OCI-LY7 (cell line): ENCODE measurements around the gene ELAVL2. TPM values are rescaled to one million over a fixed set of nuclear protein-coding genes. Genes with fewer than 3 reads are reported as not detected.

Source experiments
- BruUV-seq: library from RNA; stranded (reverse); fragments of 400-500 nt; replicated peaks from 2 replicates; lab custom pipeline; 2021; lab: Mats Ljungman, UMichigan
- CTCF ChIA-PET: fragments of 300-600 bp; sonication (Branson Sonifier 250); formaldehyde crosslinking; loops from one replicate; lab custom pipeline; 2022; ENCODE audit warnings: antibody characterized with exemption; ENCODE audit not compliant: unreplicated experiment; lab: Charles Lee
- POLR2A ChIA-PET: fragments of 300-600 bp; sonication (Branson Sonifier 250); formaldehyde crosslinking; loops from one replicate; lab custom pipeline; 2022; ENCODE audit warnings: antibody characterized with exemption; lab: Charles Lee
- DNase-seq: peaks from one replicate; pipeline ENCODE4 v3.0.0-alpha.2; 2015; ENCODE audit warnings: low spot score
- H2AFZ ChIP-seq: fragments of 200-600 bp; sonication (generic), shearing (Covaris generic); 2 replicates; pipeline ENCODE4 v1.6.1; 2014; ENCODE audit warnings: mild to moderate bottlenecking, antibody characterized with exemption, low read length, moderate library complexity
- H3K27ac ChIP-seq: fragments of 200-600 bp; sonication (generic); 2 replicates; pipeline ENCODE4 v1.5.1; 2014; ENCODE audit warnings: mixed run types, low read depth, mild to moderate bottlenecking, moderate library complexity, low read length, inconsistent platforms; ENCODE audit not compliant: poor library complexity, severe bottlenecking
- H3K36me3 ChIP-seq: fragments of 200-600 bp; sonication (generic); 2 replicates; pipeline ENCODE4 v1.6.1; 2014; ENCODE audit warnings: mild to moderate bottlenecking, antibody characterized with exemption, low read length, moderate library complexity, mixed read lengths; ENCODE audit not compliant: insufficient read depth
- H3K4me1 ChIP-seq: fragments of 200-600 bp; sonication (generic); 2 replicates; pipeline ENCODE4 v1.5.1; 2014; ENCODE audit warnings: mild to moderate bottlenecking, low read length; ENCODE audit not compliant: insufficient read depth, poor library complexity, severe bottlenecking
- H3K4me2 ChIP-seq: fragments of 200-600 bp; sonication (generic); 2 replicates; pipeline ENCODE4 v1.6.1; 2014; ENCODE audit warnings: mild to moderate bottlenecking, low read length
- H3K4me3 ChIP-seq: fragments of 200-600 bp; sonication (generic); 2 replicates; pipeline ENCODE4 v1.5.1; 2014; ENCODE audit warnings: mild to moderate bottlenecking, low read depth, low read length; ENCODE audit not compliant: poor library complexity, severe bottlenecking
- H3K79me2 ChIP-seq: fragments of 200-600 bp; sonication (generic); 2 replicates; pipeline ENCODE4 v1.6.1; 2016; ENCODE audit warnings: low read depth, mild to moderate bottlenecking, low read length, moderate library complexity, mixed read lengths; ENCODE audit not compliant: insufficient read depth
- H3K9me2 ChIP-seq: fragments of 200-600 bp; sonication (generic); 2 replicates; pipeline ENCODE4 v1.6.1; 2016; ENCODE audit warnings: mild to moderate bottlenecking, low read length, mixed read lengths; ENCODE audit not compliant: insufficient read depth
- H3K9me3 ChIP-seq: fragments of 200-600 bp; sonication (generic); 2 replicates; pipeline ENCODE4 v1.6.1; 2014; ENCODE audit warnings: mild to moderate bottlenecking, mixed run types, low read length, mixed read lengths
- H4K20me1 ChIP-seq: fragments of 200-600 bp; sonication (generic); 2 replicates; pipeline ENCODE4 v1.6.1; 2014; ENCODE audit warnings: mild to moderate bottlenecking, antibody characterized with exemption, low read length, moderate library complexity, mixed read lengths; ENCODE audit not compliant: insufficient read depth
- EZH2phosphoT487 ChIP-seq: fragments of 200-600 bp; sonication (generic); IDR thresholded peaks from 2 replicates; pipeline ENCODE4 v1.6.1; 2018; ENCODE audit warnings: low read depth, borderline replicate concordance, mild to moderate bottlenecking, mixed run types, antibody characterized with exemption, low read length, moderate library complexity, mixed read lengths
- intact Hi-C: fragments of 100-400 bp; cut with micrococcal nuclease; formaldehyde crosslinking; loops from one replicate; pipeline ENCODE4 v1.10.0; 2022; ENCODE audit not compliant: unreplicated experiment
- total RNA-seq, 2 experiments: library from RNA; depleted of rRNA in 1 of 2; stranded (reverse); fragments of >200 nt in 1 of 2; shearing (Covaris generic) in 1 of 2; gene quantifications; 2 replicates each; pipeline ENCODE4 v1.2.3, GENCODE V29; 2014 to 2022
- TF ChIP-seq, protein P1 (sequence below): fragments of 200-600 bp; sonication (generic); conservative IDR thresholded peaks from 2 replicates; pipeline ENCODE4 v1.5.1; 2014; ENCODE audit warnings: mild to moderate bottlenecking, antibody characterized with exemption, low read length, moderate library complexity, mixed read lengths

The ELAVL2 gene
- total RNA-seq, 2 experiments from 2014 or later: not detected

DNA sequence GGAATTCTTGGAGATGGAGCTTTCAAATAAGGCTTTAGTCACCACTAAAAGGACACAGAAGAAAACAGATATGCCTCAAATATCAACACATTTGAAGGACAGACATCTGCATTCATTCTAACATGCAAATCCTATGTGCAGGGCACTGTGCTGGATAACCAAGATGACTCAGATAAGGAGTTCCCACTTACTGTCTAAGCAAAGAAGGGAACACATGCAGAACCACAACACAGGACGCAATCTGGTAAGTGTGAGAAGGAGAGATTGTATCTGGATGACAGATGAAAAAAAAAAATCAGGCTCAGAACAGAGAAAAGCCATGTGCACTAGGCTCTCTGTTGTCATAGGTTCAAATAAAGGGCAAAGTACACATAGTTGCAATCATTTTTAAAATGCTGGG lies 42.5 kb downstream of the ELAVL2 start:
- intact Hi-C loops: no loop called here
- no peaks in the 10 kb centered on the region for H3K36me3 ChIP-seq
- BruUV-seq: no TSS peak
- ChIA-PET CTCF (no interaction called here), POLR2A (interaction anchor here (0.6 kb wide), 1 partner anchor 247 kb away, joined by 5 read pairs; no protein-coding TSS in a partner anchor)
- H4K20me1 ChIP-seq: no peaks in the 10 kb centered on the region
- no peak for DNase-seq
- no peaks in the 10 kb centered on the region for H3K9me2 ChIP-seq
- no peaks in the 10 kb centered on the region for H3K9me3 ChIP-seq
- H3K4me3 ChIP-seq: no peak overlapping the region
- TF ChIP-seq EZH2phosphoT487: no peak
- TF ChIP-seq, protein P1, sequence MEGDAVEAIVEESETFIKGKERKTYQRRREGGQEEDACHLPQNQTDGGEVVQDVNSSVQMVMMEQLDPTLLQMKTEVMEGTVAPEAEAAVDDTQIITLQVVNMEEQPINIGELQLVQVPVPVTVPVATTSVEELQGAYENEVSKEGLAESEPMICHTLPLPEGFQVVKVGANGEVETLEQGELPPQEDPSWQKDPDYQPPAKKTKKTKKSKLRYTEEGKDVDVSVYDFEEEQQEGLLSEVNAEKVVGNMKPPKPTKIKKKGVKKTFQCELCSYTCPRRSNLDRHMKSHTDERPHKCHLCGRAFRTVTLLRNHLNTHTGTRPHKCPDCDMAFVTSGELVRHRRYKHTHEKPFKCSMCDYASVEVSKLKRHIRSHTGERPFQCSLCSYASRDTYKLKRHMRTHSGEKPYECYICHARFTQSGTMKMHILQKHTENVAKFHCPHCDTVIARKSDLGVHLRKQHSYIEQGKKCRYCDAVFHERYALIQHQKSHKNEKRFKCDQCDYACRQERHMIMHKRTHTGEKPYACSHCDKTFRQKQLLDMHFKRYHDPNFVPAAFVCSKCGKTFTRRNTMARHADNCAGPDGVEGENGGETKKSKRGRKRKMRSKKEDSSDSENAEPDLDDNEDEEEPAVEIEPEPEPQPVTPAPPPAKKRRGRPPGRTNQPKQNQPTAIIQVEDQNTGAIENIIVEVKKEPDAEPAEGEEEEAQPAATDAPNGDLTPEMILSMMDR: no peak
- H3K4me1 ChIP-seq: no peaks in the 10 kb centered on the region
- no peak overlapping the region for H3K4me2 ChIP-seq
- no peaks in the 10 kb centered on the region for H3K79me2 ChIP-seq
- no peak overlapping the region for H2AFZ ChIP-seq
- no peak overlapping the region for H3K27ac ChIP-seq

DNA sequence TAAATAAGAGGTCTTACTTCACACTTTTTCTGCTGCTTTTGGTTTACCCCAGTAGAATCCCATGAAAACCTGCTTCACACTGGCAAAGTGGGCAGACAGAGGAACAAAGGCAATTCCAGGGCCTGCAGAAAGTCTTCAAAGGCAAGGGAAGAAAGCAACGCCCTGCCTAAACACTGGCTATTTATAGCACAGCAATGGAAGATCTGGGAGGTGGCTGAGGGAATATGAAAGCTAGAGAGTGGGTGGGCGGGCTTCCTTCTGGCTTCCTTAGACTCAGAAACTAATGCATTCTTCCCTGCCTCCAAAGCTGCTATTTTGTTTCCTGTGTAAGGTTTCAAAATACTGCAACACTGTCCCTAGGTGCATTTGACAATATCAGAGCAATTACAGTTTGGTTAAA lies 46.8 kb downstream of the ELAVL2 start:
- H3K4me2 ChIP-seq: no peak overlapping the region
- H2AFZ ChIP-seq: no peak overlapping the region
- ChIA-PET CTCF (no interaction called here), POLR2A (no interaction called here)
- no peak overlapping the region for H3K27ac ChIP-seq
- H3K36me3 ChIP-seq: no peaks in the 10 kb centered on the region
- no peak for DNase-seq
- intact Hi-C loops: no loop called here
- no peaks in the 10 kb centered on the region for H3K4me1 ChIP-seq
- TF ChIP-seq, protein P1: no peak
- no peak for TF ChIP-seq EZH2phosphoT487
- no peaks in the 10 kb centered on the region for H4K20me1 ChIP-seq
- no peaks in the 10 kb centered on the region for H3K9me2 ChIP-seq
- H3K9me3 ChIP-seq: no peaks in the 10 kb centered on the region
- no TSS peak for BruUV-seq
- no peak overlapping the region for H3K4me3 ChIP-seq
- H3K79me2 ChIP-seq: no peaks in the 10 kb centered on the region

DNA sequence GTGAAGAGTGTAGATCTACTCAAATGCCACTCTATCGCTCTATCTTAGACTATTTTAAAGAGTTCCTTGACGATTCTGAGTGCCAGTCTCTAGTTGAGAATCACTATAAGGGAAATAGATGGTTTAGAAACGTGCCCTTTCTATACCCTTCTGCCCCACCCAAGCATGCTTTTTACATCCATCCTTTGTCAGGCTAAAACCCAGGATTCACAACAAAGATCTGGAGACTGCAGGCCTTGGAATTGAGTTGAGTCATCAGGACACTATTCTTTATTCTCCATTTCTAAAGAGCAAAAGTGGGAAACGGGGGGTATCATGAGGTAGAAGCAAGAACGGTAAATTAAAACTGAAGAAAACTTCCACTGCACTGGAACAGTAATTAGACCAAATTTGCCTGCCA lies 48.7 kb downstream of the ELAVL2 start:
- H3K4me1 ChIP-seq: no peaks in the 10 kb centered on the region
- ChIA-PET CTCF (no interaction called here), POLR2A (no interaction called here)
- H4K20me1 ChIP-seq: no peaks in the 10 kb centered on the region
- TF ChIP-seq, protein P1: no peak
- no peak for TF ChIP-seq EZH2phosphoT487
- H3K79me2 ChIP-seq: no peaks in the 10 kb centered on the region
- H3K4me3 ChIP-seq: no peak overlapping the region
- H3K36me3 ChIP-seq: no peaks in the 10 kb centered on the region
- intact Hi-C loops: no loop called here
- H3K9me2 ChIP-seq: no peaks in the 10 kb centered on the region
- DNase-seq: no peak
- H3K27ac ChIP-seq: no peak overlapping the region
- no TSS peak for BruUV-seq
- no peak overlapping the region for H2AFZ ChIP-seq
- H3K9me3 ChIP-seq: no peaks in the 10 kb centered on the region
- no peak overlapping the region for H3K4me2 ChIP-seq
